ENCODE measurements around the gene ANGEL1.

The ANGEL1 gene

GRCh38 chr14:76814726-76815645, 2.3 kb upstream of the ANGEL1 start:
- no peak for DNase-seq

- DNase-seq, result no peak
These were observed 625 bp downstream of the ANGEL1 start for GRCh38 chr14:76812093-76812421.

- no peak for DNase-seq
These were observed 1.1 kb downstream of the ANGEL1 start for GRCh38 chr14:76811561-76811960.

- DNase-seq, result no peak
These were observed 1.7 kb downstream of the ANGEL1 start for GRCh38 chr14:76810953-76811400.

- DNase-seq, result no peak
These were observed 2.2 kb downstream of the ANGEL1 start for GRCh38 chr14:76810525-76810924.

GRCh38 chr14:76808990-76809389, 3.7 kb downstream of the ANGEL1 start:
- DNase-seq, result no peak

- DNase-seq, result no peak
These were observed 4.7 kb downstream of the ANGEL1 start for GRCh38 chr14:76808011-76808410.

- DNase-seq, result no peak
These were observed 6.2 kb downstream of the ANGEL1 start for GRCh38 chr14:76806446-76806845.

GRCh38 chr14:76793956-76794355, 18.7 kb downstream of the ANGEL1 start:
- no peak for DNase-seq

GRCh38 chr14:76793324-76793723, 19.4 kb downstream of the ANGEL1 start:
- DNase-seq, result no peak

GRCh38 chr14:76792422-76792821, 20.3 kb downstream of the ANGEL1 start:
- no peak for DNase-seq

- no peak for DNase-seq
These were observed 26.1 kb downstream of the ANGEL1 start for GRCh38 chr14:76786601-76787000.

- DNase-seq, result peak; percentile 39
These were observed 27.8 kb downstream of the ANGEL1 start for GRCh38 chr14:76784881-76785280.

- no peak for DNase-seq
These were observed 28.3 kb downstream of the ANGEL1 start for GRCh38 chr14:76784266-76784874.

- no peak for DNase-seq
These were observed 29.7 kb downstream of the ANGEL1 start for GRCh38 chr14:76782885-76783566.

GRCh38 chr14:76782115-76782884, 30.4 kb downstream of the ANGEL1 start:
- no peak for DNase-seq

- DNase-seq, result no peak
These were observed 31.0 kb downstream of the ANGEL1 start for GRCh38 chr14:76781648-76782051.

GRCh38 chr14:76780875-76781647, 31.6 kb downstream of the ANGEL1 start:
- no peak for DNase-seq

GRCh38 chr14:76780360-76780759, 32.3 kb downstream of the ANGEL1 start:
- DNase-seq, result no peak

GRCh38 chr14:76780058-76780345, 32.7 kb downstream of the ANGEL1 start:
- DNase-seq, result no peak

GRCh38 chr14:76779221-76780057, 33.2 kb downstream of the ANGEL1 start:
- DNase-seq, result no peak

All from stimulated activated CD4-positive, alpha-beta T cell treated with anti-CD3 and anti-CD28 coated beads, Interleukin-12 subunit alpha, Interleukin-12 subunit beta, amount 100 ng/mL, for 4 hours (primary cell).